Neural progenitor cell (in vitro differentiated cells): Measurements from ENCODE around the gene VIPR1.

Source experiments
- EZH2 ChIP-seq: fragments of 200-600 bp; sonication (generic); IDR thresholded peaks from 2 replicates; pipeline ENCODE4 v1.6.1; 2017; ENCODE audit warnings: antibody characterized with exemption, mild to moderate bottlenecking, moderate library complexity
- EZH2phosphoT487 ChIP-seq: fragments of 200-600 bp; sonication (generic); IDR thresholded peaks from 2 replicates; pipeline ENCODE4 v1.6.1; 2017; ENCODE audit warnings: antibody characterized with exemption
- TF ChIP-seq, protein P1 (sequence below): fragments of 200-600 bp; sonication (generic); IDR thresholded peaks from 2 replicates; pipeline ENCODE4 v1.5.1; 2017; ENCODE audit warnings: antibody characterized with exemption, mild to moderate bottlenecking

DNA sequence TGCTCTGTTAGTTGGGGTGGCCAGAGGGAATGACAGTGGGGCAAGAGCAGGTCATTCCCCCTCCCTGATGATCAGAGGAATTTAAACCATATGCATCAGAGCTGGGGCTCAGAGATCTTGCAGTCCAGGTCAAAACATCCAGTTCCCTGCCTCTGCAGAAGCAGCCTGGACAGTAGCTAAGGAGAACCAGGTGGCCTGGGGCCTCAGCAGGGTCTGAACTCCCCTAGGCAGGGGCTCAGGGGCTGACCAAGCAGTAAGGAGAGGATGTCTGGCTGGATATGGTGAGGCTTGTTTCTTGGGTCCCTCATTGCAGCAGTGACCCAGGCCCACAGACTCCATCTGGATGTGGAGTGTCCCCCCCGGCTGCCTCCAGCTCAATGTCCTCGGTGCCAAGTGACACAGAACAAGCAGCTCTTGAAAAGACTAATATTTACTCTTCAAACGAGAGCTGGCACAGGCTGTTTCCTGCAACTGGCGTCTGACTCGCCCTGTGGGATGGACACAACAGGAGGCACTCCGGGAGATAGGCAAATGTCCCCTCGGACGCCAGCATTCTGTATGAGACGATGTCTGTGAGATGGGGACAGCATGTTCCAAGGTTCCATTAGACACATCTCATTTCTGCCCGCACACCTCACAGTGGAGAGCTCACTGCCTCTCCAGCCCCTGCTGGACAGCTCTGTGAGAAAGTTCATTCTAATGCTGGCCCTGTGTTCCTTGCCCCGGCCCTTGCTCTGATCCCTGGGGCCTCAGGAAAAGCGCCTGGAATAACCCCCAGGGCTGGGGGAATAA lies 42.2 kb downstream of the VIPR1 start:
- TF ChIP-seq, protein P1, sequence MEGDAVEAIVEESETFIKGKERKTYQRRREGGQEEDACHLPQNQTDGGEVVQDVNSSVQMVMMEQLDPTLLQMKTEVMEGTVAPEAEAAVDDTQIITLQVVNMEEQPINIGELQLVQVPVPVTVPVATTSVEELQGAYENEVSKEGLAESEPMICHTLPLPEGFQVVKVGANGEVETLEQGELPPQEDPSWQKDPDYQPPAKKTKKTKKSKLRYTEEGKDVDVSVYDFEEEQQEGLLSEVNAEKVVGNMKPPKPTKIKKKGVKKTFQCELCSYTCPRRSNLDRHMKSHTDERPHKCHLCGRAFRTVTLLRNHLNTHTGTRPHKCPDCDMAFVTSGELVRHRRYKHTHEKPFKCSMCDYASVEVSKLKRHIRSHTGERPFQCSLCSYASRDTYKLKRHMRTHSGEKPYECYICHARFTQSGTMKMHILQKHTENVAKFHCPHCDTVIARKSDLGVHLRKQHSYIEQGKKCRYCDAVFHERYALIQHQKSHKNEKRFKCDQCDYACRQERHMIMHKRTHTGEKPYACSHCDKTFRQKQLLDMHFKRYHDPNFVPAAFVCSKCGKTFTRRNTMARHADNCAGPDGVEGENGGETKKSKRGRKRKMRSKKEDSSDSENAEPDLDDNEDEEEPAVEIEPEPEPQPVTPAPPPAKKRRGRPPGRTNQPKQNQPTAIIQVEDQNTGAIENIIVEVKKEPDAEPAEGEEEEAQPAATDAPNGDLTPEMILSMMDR: no peak
- TF ChIP-seq EZH2 (no peak), EZH2phosphoT487 (no peak)
